Neural cell (in vitro differentiated cells): ENCODE data around the gene EEF2K. TPM values are rescaled to one million over a fixed set of nuclear protein-coding genes. Genes with fewer than 3 reads are reported as not detected.

Experiments used
- H2AFZ ChIP-seq: fragments of 200-600, 300-800 bp; sonication (generic), shearing (Covaris generic); 2 replicates; pipeline ENCODE4 v1.6.0; 2014; ENCODE audit warnings: low read depth, mild to moderate bottlenecking, antibody characterized with exemption, low read length, moderate library complexity
- H3F3A ChIP-seq: fragments of 200-600 bp; shearing (Covaris generic); 2 replicates; pipeline ENCODE4 v1.6.1; 2016; ENCODE audit warnings: mild to moderate bottlenecking, moderate library complexity, mixed read lengths, antibody characterized with exemption, low read length; ENCODE audit not compliant: insufficient read depth, poor library complexity, severe bottlenecking
- H3K27ac ChIP-seq: fragments of 200-600, 300-800 bp; sonication (generic), shearing (Covaris generic); 2 replicates; pipeline ENCODE4 v1.5.1; 2014; ENCODE audit warnings: mild to moderate bottlenecking, low read length, moderate library complexity
- H3K27me3 ChIP-seq: fragments of 300-800, 200-600 bp; sonication (generic), shearing (Covaris generic); 2 replicates; pipeline ENCODE4 v1.6.0; 2014; ENCODE audit warnings: mild to moderate bottlenecking, low read depth, low read length, moderate library complexity; ENCODE audit not compliant: insufficient read depth
- H3K36me3 ChIP-seq: fragments of 300-800, 200-600 bp; sonication (generic), shearing (Covaris generic); 2 replicates; pipeline ENCODE4 v1.5.1; 2014; ENCODE audit warnings: mild to moderate bottlenecking, antibody characterized with exemption, low read length, moderate library complexity; ENCODE audit not compliant: insufficient read depth
- H3K4me2 ChIP-seq: fragments of 300-800, 200-600 bp; sonication (generic), shearing (Covaris generic); 2 replicates; pipeline ENCODE4 v1.6.0; 2014; ENCODE audit warnings: mild to moderate bottlenecking, low read length
- H3K4me3 ChIP-seq: fragments of 300-800, 200-600 bp; sonication (generic), shearing (Covaris generic); 2 replicates; pipeline ENCODE4 v1.5.1; 2014; ENCODE audit warnings: mild to moderate bottlenecking, low read length, moderate library complexity
- H3K79me2 ChIP-seq: fragments of 200-600 bp; shearing (Covaris generic); replicated peaks from 2 replicates; pipeline ENCODE4 v1.6.0; 2014; ENCODE audit warnings: mild to moderate bottlenecking, low read length, moderate library complexity; ENCODE audit not compliant: insufficient read depth
- H3K9ac ChIP-seq: fragments of 300-800, 200-600 bp; sonication (generic), shearing (Covaris generic); 2 replicates; pipeline ENCODE4 v1.6.1; 2016; ENCODE audit warnings: mild to moderate bottlenecking, low read length, mixed read lengths
- H3K9me2 ChIP-seq: fragments of 200-600 bp; shearing (Covaris generic); 2 replicates; pipeline ENCODE4 v1.6.1; 2016; ENCODE audit warnings: mild to moderate bottlenecking, low read length, mixed read lengths; ENCODE audit not compliant: insufficient read depth
- H3K9me3 ChIP-seq: fragments of 200-600, 300-800 bp; sonication (generic), shearing (Covaris generic); 2 replicates; pipeline ENCODE4 v1.6.1; 2016; ENCODE audit warnings: mild to moderate bottlenecking, mixed run types, low read length, moderate library complexity, mixed read lengths
- H4K20me1 ChIP-seq: fragments of 200-600 bp; shearing (Covaris generic); 2 replicates; pipeline ENCODE4 v1.6.1; 2016; ENCODE audit warnings: mild to moderate bottlenecking, mixed run types; ENCODE audit not compliant: insufficient read depth
- CTCF ChIP-seq: fragments of 450-650 bp; IDR thresholded peaks from 2 replicates; pipeline ENCODE4 v1.5.1; 2014; ENCODE audit warnings: antibody characterized with exemption, mild to moderate bottlenecking, moderate library complexity; ENCODE audit not compliant: poor library complexity, severe bottlenecking
- EP300 ChIP-seq: fragments of 450-650 bp; conservative IDR thresholded peaks from 2 replicates; pipeline ENCODE4 v1.6.1; 2014; ENCODE audit warnings: antibody characterized with exemption, mild to moderate bottlenecking, moderate library complexity; ENCODE audit not compliant: poor library complexity, severe bottlenecking
- EZH2 ChIP-seq: fragments of 200-600, 300-800 bp; shearing (Covaris generic), sonication (generic); IDR thresholded peaks from 2 replicates; pipeline ENCODE4 v1.6.1; 2014; ENCODE audit warnings: antibody characterized with exemption, low read length, borderline replicate concordance, mild to moderate bottlenecking; ENCODE audit not compliant: insufficient read depth, poor library complexity, severe bottlenecking
- MXI1 ChIP-seq: fragments of 450-650 bp; conservative IDR thresholded peaks from 2 replicates; pipeline ENCODE4 v1.6.1; 2014; ENCODE audit warnings: antibody characterized with exemption, mild to moderate bottlenecking; ENCODE audit not compliant: poor library complexity, severe bottlenecking
- POLR2AphosphoS5 ChIP-seq: IDR thresholded peaks from 2 replicates; pipeline ENCODE4 v1.6.1; 2012
- RAD21 ChIP-seq: fragments of 450-650 bp; conservative IDR thresholded peaks from 2 replicates; pipeline ENCODE4 v1.6.1; 2014; ENCODE audit warnings: antibody characterized with exemption, mild to moderate bottlenecking, moderate library complexity
- REST ChIP-seq: IDR thresholded peaks from 2 replicates; pipeline ENCODE4 v1.6.1; 2012; ENCODE audit warnings: borderline replicate concordance
- SMC3 ChIP-seq: fragments of 450-650 bp; conservative IDR thresholded peaks from 2 replicates; pipeline ENCODE4 v1.6.1; 2014; ENCODE audit warnings: antibody characterized with exemption, mild to moderate bottlenecking, moderate library complexity; ENCODE audit not compliant: poor library complexity
- TAF1 ChIP-seq: IDR thresholded peaks from 2 replicates; pipeline ENCODE4 v1.6.1; 2012; ENCODE audit warnings: low read depth
- polyA plus RNA-seq: library from polyadenylated mRNA; depleted of rRNA; stranded (reverse); fragments of >200 nt; gene quantifications from 2 replicates; pipeline ENCODE4 v1.2.3, GENCODE V29; 2014

EEF2K gene
- polyA plus RNA-seq, 1 donor from 2014 or later: 7.2 TPM

GRCh38 chr16:22163806-22164205 is 42.3 kb upstream of the EEF2K start:
- no peak for TF ChIP-seq TAF1
- TF ChIP-seq POLR2AphosphoS5: no peak
- no peak for TF ChIP-seq EZH2
- no peak for TF ChIP-seq MXI1
- no peak for TF ChIP-seq SMC3
- no peak for TF ChIP-seq REST
- no peak for TF ChIP-seq RAD21
- no peak for TF ChIP-seq EP300
- TF ChIP-seq CTCF: no peak
- Histone ChIP-seq H3K9me3 (no peaks in the 10 kb centered on the region), H2AFZ (no peak overlapping the region), H3K4me3 (no peak overlapping the region), H3F3A (no peaks in the 10 kb centered on the region), H3K27me3 (peaks cover 20% of the 10 kb centered on the region), H4K20me1 (no peaks in the 10 kb centered on the region), H3K36me3 (no peaks in the 10 kb centered on the region), H3K79me2 (no peaks in the 10 kb centered on the region), H3K4me2 (no peak overlapping the region), H3K9me2 (no peaks in the 10 kb centered on the region), H3K9ac (no peak overlapping the region), H3K27ac (no peak overlapping the region)

- Histone ChIP-seq H3K79me2 (no peaks in the 10 kb centered on the region), H3K27me3 (peaks cover 20% of the 10 kb centered on the region), H3K4me2 (no peak overlapping the region), H3K27ac (no peak overlapping the region), H3K4me3 (no peak overlapping the region), H3K9me2 (no peaks in the 10 kb centered on the region), H2AFZ (no peak overlapping the region), H3F3A (no peaks in the 10 kb centered on the region), H3K9me3 (no peaks in the 10 kb centered on the region), H3K9ac (no peak overlapping the region), H3K36me3 (no peaks in the 10 kb centered on the region), H4K20me1 (no peaks in the 10 kb centered on the region)
- TF ChIP-seq TAF1 (no peak), MXI1 (no peak), CTCF (no peak), SMC3 (no peak), POLR2AphosphoS5 (no peak), REST (no peak), RAD21 (no peak), EZH2 (no peak), EP300 (no peak)
Observed at GRCh38 chr16:22164482-22164881, 41.6 kb upstream of the EEF2K start.
